ENCODE data around the gene PDHB. TPM values are rescaled to one million over a fixed set of nuclear protein-coding genes. Genes with fewer than 3 reads are reported as not detected.
A peak's percentile ranks its signal among the peaks of the same experiment; 100 is the strongest.

Gene PDHB
- total RNA-seq = 100 to 1,000 TPM in 1 of 4 donors, 10 to 100 TPM in 3; 51.5 to 139 (median 77.0) TPM

DNA sequence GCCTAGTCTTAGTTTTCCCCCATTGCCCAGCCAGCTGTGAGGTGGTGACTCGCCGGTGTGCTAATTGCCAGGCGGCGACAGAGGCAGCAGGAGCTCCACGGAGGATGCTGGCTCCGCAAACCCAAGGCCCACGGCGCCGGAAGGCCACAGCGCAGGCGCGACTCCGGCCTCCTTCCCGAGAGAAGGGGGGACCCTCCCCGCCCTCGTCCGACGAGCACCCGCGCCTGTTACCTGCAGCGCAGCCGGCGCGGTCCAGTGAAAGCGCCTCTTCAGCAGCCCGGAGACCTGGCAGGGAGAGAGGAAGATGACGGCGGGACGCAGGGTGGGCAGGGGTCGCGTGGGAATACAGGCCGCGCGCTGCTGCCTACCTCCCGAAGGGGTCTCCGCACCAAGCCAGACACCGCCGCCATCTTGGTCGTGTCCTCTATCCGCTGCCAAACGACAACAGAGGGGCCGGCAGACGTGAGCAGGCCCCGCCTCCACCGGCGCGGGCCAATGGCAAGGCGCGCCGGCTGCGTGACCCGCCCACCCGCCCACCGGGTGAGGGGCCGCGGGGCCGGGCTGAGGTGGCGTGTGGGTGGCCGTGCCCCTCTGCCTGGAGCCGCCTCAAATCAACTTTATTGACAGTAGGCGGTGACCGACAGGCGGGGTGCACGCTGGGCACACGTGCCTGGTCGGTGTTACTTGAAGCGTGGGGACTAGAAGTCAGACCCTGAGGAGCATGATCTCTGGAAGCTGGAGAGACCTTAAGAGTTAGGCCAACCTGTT, at the start of gene PDHB:
Gene PDHB, minus strand, starts transcription at position 433 of the 768 bp plus-strand sequence. Its CDS starts 23 bp downstream, at position 410.
- peak within 1 kb of the TSS; percentile 89 to 93 (median 91) for H3K27ac ChIP-seq
- WGBS, 2 donors = 1% methylated on average over 15 to 33 of the region's 67 CpGs
- DNase-seq = peak; percentile 92 to 93
- H3K36me3 ChIP-seq = peaks cover 28 to 29% of the 10 kb centered on the region in 2 donors
- H3K4me3 ChIP-seq (replicated peaks in 1 of 3) = peak within 1 kb of the TSS; percentile 72 to 81 (median 74)
- TF ChIP-seq CTCF (IDR thresholded peaks at IDR 0.05) = no peak
- peak; percentile 30 to 87 for TF ChIP-seq POLR2A (IDR thresholded peaks at IDR 0.05)
- peaks cover 19 to 20% of the 10 kb centered on the region in 2 donors for H3K4me1 ChIP-seq
- intact Hi-C loops (cut with DNase I) = loop anchor here (5.0 kb wide), 1 partner anchor 59 kb away; the partner anchor contains the start of gene KCTD6
- no peaks in the 10 kb centered on the region for H3K9me3 ChIP-seq
- no peaks in the 10 kb centered on the region for H3K27me3 ChIP-seq

DNA sequence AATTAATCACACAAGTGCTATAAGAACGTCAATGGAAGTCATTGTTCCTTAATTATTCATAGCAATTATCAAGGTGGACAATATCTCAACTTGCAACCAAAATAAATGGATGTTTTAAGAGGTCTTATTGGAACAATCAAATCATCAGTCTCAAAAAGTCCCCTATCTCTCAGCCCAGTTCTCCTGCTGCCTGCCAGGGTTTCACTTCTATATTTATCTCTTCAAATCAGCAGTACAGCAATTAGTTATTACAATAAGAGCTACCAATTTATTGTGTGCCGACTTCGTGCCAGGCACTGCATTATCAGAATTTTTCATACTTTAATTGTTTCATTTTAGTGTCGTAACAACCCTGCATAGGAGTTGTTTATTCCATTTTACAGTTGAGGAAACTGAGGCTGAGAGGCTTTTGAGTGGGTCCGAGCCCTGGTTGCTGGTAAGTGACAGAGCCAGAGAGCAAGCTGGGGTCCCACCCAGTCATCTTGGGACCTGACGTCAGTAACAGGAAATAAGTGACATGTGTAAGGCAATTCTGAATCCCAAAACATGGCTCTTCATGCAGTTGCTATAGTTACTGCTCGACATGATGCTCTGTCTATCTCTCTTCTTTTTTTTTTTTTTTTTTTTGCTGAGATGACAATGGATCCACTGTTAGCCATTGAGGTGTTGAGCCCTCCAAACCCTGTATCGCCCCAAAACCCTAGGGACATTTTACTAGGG, 49.4 kb upstream of the PDHB start:
- DNase-seq = no peak
- no peaks in the 10 kb centered on the region for H3K9me3 ChIP-seq
- 79 to 84% methylated on average over 8 of the region's 8 CpGs for WGBS, 2 donors
- no peak overlapping the region for H3K4me3 ChIP-seq (replicated peaks in 1 of 3)
- H3K27ac ChIP-seq = no peak overlapping the region
- no peaks in the 10 kb centered on the region for H3K36me3 ChIP-seq
- H3K4me1 ChIP-seq = no peaks in the 10 kb centered on the region
- TF ChIP-seq POLR2A (IDR thresholded peaks at IDR 0.05) (no peak), CTCF (IDR thresholded peaks at IDR 0.05) (no peak)
- no peaks in the 10 kb centered on the region for H3K27me3 ChIP-seq
- intact Hi-C loops (cut with DNase I) = no loop called here

- TF ChIP-seq POLR2A (IDR thresholded peaks at IDR 0.05) = no peak
- TF ChIP-seq CTCF (IDR thresholded peaks at IDR 0.05) = no peak
- Histone ChIP-seq H3K4me1 (no peaks in the 10 kb centered on the region), H3K9me3 (no peaks in the 10 kb centered on the region), H3K36me3 (no peaks in the 10 kb centered on the region), H3K27me3 (no peaks in the 10 kb centered on the region), H3K27ac (no peak overlapping the region), H3K4me3 (replicated peaks in 1 of 3) (no peak overlapping the region)
- no peak for DNase-seq
- WGBS, 2 donors = 93 to 95% methylated on average over 2 of the region's 2 CpGs
- intact Hi-C loops (cut with DNase I) = no loop called here
Observed at GRCh38 chr3:58480309-58480708, 46.7 kb upstream of the PDHB start.

DNA sequence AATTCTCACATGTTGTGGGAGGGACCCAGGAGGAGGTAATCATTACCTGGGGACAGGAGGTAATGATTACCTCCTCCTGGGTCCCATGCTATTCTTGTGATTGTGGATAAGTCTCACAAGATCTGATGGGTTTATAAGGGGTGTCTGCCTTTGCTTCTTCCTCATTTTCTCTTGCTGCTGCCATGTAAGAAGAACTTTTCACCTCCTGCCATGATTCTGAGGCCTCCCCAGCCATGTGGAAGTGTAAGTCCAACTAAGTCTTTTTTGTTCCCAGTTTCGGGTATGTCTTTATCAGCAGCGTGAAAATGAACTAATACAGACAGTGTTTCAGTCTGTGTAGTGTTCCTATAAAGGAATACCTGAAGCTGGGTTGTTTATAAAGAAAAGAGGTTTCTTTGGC, 45.1 kb upstream of the PDHB start:
- Histone ChIP-seq H3K36me3 (no peaks in the 10 kb centered on the region), H3K27ac (no peak overlapping the region), H3K9me3 (no peaks in the 10 kb centered on the region), H3K27me3 (no peaks in the 10 kb centered on the region), H3K4me3 (replicated peaks in 1 of 3) (no peak overlapping the region), H3K4me1 (no peaks in the 10 kb centered on the region)
- 82 to 91% methylated on average over 2 of the region's 2 CpGs for WGBS, 2 donors
- intact Hi-C loops (cut with DNase I) = no loop called here
- no peak for DNase-seq
- TF ChIP-seq CTCF (IDR thresholded peaks at IDR 0.05) (no peak), POLR2A (IDR thresholded peaks at IDR 0.05) (no peak)
